OCI-LY3 (cell line): ENCODE data around the gene SKAP2.
"Not testable (repeated sequence)": the region's sequence is repeated elsewhere in the genome, so short reads cannot be mapped to it uniquely, and the experiment has no call there.

Source experiments
- CTCF ChIP-seq: fragments of 200-600, 300-600 bp; sonication (generic); IDR thresholded peaks from 2 replicates; pipeline ENCODE4 v1.5.1; 2014; ENCODE audit warnings: antibody characterized with exemption, low read length, low read depth
- EZH2phosphoT487 ChIP-seq: fragments of 200-600 bp; shearing (Covaris generic); IDR thresholded peaks from 2 replicates; pipeline ENCODE4 v1.6.1; 2018; ENCODE audit warnings: antibody characterized with exemption, mixed run types, low read depth

- not testable (repeated sequence) for TF ChIP-seq CTCF, EZH2phosphoT487
These were observed 27.6 kb downstream of the SKAP2 start for GRCh38 chr7:26836793-26837192.
